Mesenchymal stem cell (in vitro differentiated cells and primary cell): Measurements from ENCODE around the gene MROH2A.

Source experiments
- DNase-seq: peaks from one replicate; pipeline ENCODE4 v3.0.0-alpha.2; 2013
- H2AFZ ChIP-seq: one replicate; pipeline ENCODE4 v1.6.1; 2013; ENCODE audit warnings: low read depth, mild to moderate bottlenecking, control low read depth, inconsistent platforms, low read length, moderate library complexity
- H2AK5ac ChIP-seq: 2 replicates; pipeline ENCODE4 v1.6.1; 2013; ENCODE audit warnings: low read length, moderate library complexity, mild to moderate bottlenecking, inconsistent platforms; ENCODE audit not compliant: severe bottlenecking
- H2BK120ac ChIP-seq: one replicate; pipeline ENCODE4 v1.6.1; 2013; ENCODE audit warnings: low read depth, mild to moderate bottlenecking, inconsistent platforms, low read length, moderate library complexity
- H2BK12ac ChIP-seq, 2 experiments: one replicate each; pipeline ENCODE4 v1.6.1; 2013; ENCODE audit warnings: inconsistent platforms in 2 of 2, low read length in 2 of 2, mild to moderate bottlenecking in 2 of 2, moderate library complexity in 2 of 2, control low read depth in 1 of 2
- H2BK15ac ChIP-seq: one replicate; pipeline ENCODE4 v1.6.1; 2013; ENCODE audit warnings: mild to moderate bottlenecking, low read depth, inconsistent platforms; ENCODE audit not compliant: poor library complexity, severe bottlenecking
- H2BK5ac ChIP-seq: 2 replicates; pipeline ENCODE4 v1.6.1; 2013; ENCODE audit warnings: low read depth, mild to moderate bottlenecking, low read length, control low read depth, inconsistent platforms; ENCODE audit not compliant: poor library complexity, severe bottlenecking
- H3K14ac ChIP-seq, 2 experiments: one replicate each; pipeline ENCODE4 v1.6.1; 2013; ENCODE audit warnings: inconsistent platforms in 2 of 2, low read length in 2 of 2, control low read depth in 1 of 2, mild to moderate bottlenecking in 1 of 2, moderate library complexity in 1 of 2
- H3K18ac ChIP-seq, 2 experiments: one replicate each; pipeline ENCODE4 v1.6.1; 2013; ENCODE audit warnings: inconsistent platforms in 2 of 2, low read length in 2 of 2, control low read depth in 1 of 2, low read depth in 1 of 2, mild to moderate bottlenecking in 1 of 2
- H3K23ac ChIP-seq, 2 experiments: one replicate each; pipeline ENCODE4 v1.6.1; 2013; ENCODE audit warnings: inconsistent platforms in 2 of 2, low read length in 2 of 2, mild to moderate bottlenecking in 2 of 2, moderate library complexity in 2 of 2, control low read depth in 1 of 2
- H3K27ac ChIP-seq: 2 replicates; pipeline ENCODE4 v1.5.1; 2013; ENCODE audit warnings: mild to moderate bottlenecking, moderate library complexity, low read length, control low read depth, inconsistent platforms; ENCODE audit not compliant: poor library complexity, severe bottlenecking
- H3K27me3 ChIP-seq, 2 experiments: 2 replicates each; pipeline versions ENCODE4 v1.6.1 to v1.7.0; 2013; ENCODE audit warnings: low read length in 2 of 2, mild to moderate bottlenecking in 2 of 2, moderate library complexity in 2 of 2, control low read depth in 1 of 2, inconsistent platforms in 1 of 2; ENCODE audit not compliant: control insufficient read depth in 1 of 2, insufficient read depth in 1 of 2
- H3K36me3 ChIP-seq, 2 experiments: 2 replicates each; pipeline versions ENCODE4 v1.6.1 to v1.7.0; 2013; ENCODE audit warnings: low read length in 2 of 2, control low read depth in 1 of 2, inconsistent platforms in 1 of 2, low read depth in 1 of 2, mild to moderate bottlenecking in 1 of 2; ENCODE audit not compliant: insufficient read depth in 2 of 2, control insufficient read depth in 1 of 2
- H3K4ac ChIP-seq, 2 experiments: one replicate each; pipeline ENCODE4 v1.6.1; 2013; ENCODE audit warnings: inconsistent platforms in 2 of 2, low read length in 2 of 2, mild to moderate bottlenecking in 2 of 2, moderate library complexity in 2 of 2, control low read depth in 1 of 2, low read depth in 1 of 2
- H3K4me1 ChIP-seq: 2 replicates; pipeline ENCODE4 v1.6.1; 2013; ENCODE audit warnings: low read depth, low read length, control low read depth; ENCODE audit not compliant: control insufficient read depth, insufficient read depth
- H3K4me2 ChIP-seq: 2 replicates; pipeline ENCODE4 v1.6.1; 2013; ENCODE audit warnings: low read length, mild to moderate bottlenecking, inconsistent platforms; ENCODE audit not compliant: poor library complexity, severe bottlenecking
- H3K4me3 ChIP-seq, 2 experiments: 2 replicates each; pipeline versions ENCODE4 v1.5.1 to v1.7.0; 2013; ENCODE audit warnings: low read length in 2 of 2, mild to moderate bottlenecking in 2 of 2, control low read depth in 1 of 2, low read depth in 1 of 2; ENCODE audit not compliant: insufficient read depth in 1 of 2
- H3K79me1 ChIP-seq: replicated peaks from 2 replicates; pipeline ENCODE4 v1.6.1; 2013; ENCODE audit warnings: mild to moderate bottlenecking, control low read depth, low read length, inconsistent platforms; ENCODE audit not compliant: poor library complexity, severe bottlenecking
- H3K9ac ChIP-seq: 2 replicates; pipeline ENCODE4 v1.7.0; 2013; ENCODE audit warnings: mild to moderate bottlenecking, low read length, moderate library complexity
- H3K9me3 ChIP-seq: 2 replicates; pipeline ENCODE4 v1.7.0; 2013; ENCODE audit warnings: mild to moderate bottlenecking, low read length; ENCODE audit not compliant: control insufficient read depth
- H4K8ac ChIP-seq: one replicate; pipeline ENCODE4 v1.6.1; 2013; ENCODE audit warnings: inconsistent platforms, mild to moderate bottlenecking, low read length, moderate library complexity
- H4K91ac ChIP-seq: one replicate; pipeline ENCODE4 v1.6.1; 2013; ENCODE audit warnings: mild to moderate bottlenecking, low read length, inconsistent platforms
- WGBS: methylation state at CpG from one replicate; pipeline ENCODE4 v1.1.7; 2013; ENCODE audit warnings: mixed read lengths; 5-methylcytosine and 5-hydroxymethylcytosine counted together

MROH2A gene

DNA sequence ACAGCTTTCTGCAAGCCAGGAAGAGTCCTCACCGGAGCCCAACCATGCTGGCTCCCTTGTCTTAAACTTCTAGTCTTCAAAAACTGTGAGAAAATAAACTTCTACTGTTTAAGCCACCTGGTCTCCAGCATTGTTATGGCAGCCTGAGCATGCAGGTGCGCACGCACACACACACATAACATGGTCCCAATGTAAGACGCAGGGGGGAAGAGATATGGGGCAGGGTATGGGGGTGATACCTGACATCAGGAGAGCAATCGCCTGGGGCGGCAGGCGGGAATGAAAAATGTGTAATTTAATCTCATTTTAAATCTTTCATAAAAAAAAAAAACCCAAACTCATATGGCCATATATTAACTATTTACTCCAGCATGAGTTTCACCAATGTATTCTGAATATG is 58.2 kb downstream of the MROH2A start:
- H4K8ac ChIP-seq = no peak overlapping the region
- H4K91ac ChIP-seq = no peak overlapping the region
- peaks cover 11% of the 10 kb centered on the region for H3K4me1 ChIP-seq
- no peak overlapping the region for H2BK12ac ChIP-seq
- H3K18ac ChIP-seq = no peak overlapping the region
- H2AK5ac ChIP-seq = no peak overlapping the region
- H3K79me1 ChIP-seq = peaks cover 16% of the 10 kb centered on the region
- no peak overlapping the region for H3K4ac ChIP-seq
- no peak overlapping the region for H3K4me2 ChIP-seq
- peaks cover 2 to 21% of the 10 kb centered on the region in 2 experiments for H3K36me3 ChIP-seq
- H3K9ac ChIP-seq = no peak overlapping the region
- no peak overlapping the region for H2BK5ac ChIP-seq
- H3K4me3 ChIP-seq = no peak overlapping the region
- DNase-seq = no peak
- no peak overlapping the region for H2BK15ac ChIP-seq
- no peak overlapping the region for H3K14ac ChIP-seq
- no peak overlapping the region for H3K23ac ChIP-seq
- 98% methylated on average over 4 of the region's 7 CpGs for WGBS
- no peak overlapping the region for H2AFZ ChIP-seq
- no peaks in the 10 kb centered on the region for H3K9me3 ChIP-seq
- no peak overlapping the region for H3K27ac ChIP-seq
- no peak overlapping the region for H2BK120ac ChIP-seq
- no peaks in the 10 kb centered on the region for H3K27me3 ChIP-seq

- H2AK5ac ChIP-seq = no peak overlapping the region
- no peaks in the 10 kb centered on the region for H3K9me3 ChIP-seq
- no peak overlapping the region for H4K91ac ChIP-seq
- no peaks in the 10 kb centered on the region for H3K27me3 ChIP-seq
- no peak overlapping the region for H3K23ac ChIP-seq
- 94% methylated on average over 5 of the region's 9 CpGs for WGBS
- H3K4me1 ChIP-seq = peaks cover 11% of the 10 kb centered on the region
- H3K27ac ChIP-seq = no peak overlapping the region
- no peak overlapping the region for H3K14ac ChIP-seq
- peaks cover 20% of the 10 kb centered on the region for H3K79me1 ChIP-seq
- H2BK15ac ChIP-seq = no peak overlapping the region
- H2BK120ac ChIP-seq = no peak overlapping the region
- H3K4me3 ChIP-seq = no peak overlapping the region
- H2BK5ac ChIP-seq = no peak overlapping the region
- H4K8ac ChIP-seq = no peak overlapping the region
- H3K4ac ChIP-seq = no peak overlapping the region
- peaks cover 13 to 21% of the 10 kb centered on the region in 2 experiments for H3K36me3 ChIP-seq
- H2BK12ac ChIP-seq = no peak overlapping the region
- no peak overlapping the region for H3K4me2 ChIP-seq
- H3K18ac ChIP-seq = no peak overlapping the region
- H3K9ac ChIP-seq = no peak overlapping the region
- H2AFZ ChIP-seq = no peak overlapping the region
- DNase-seq = no peak
These were observed 59.6 kb downstream of the MROH2A start for GRCh38 chr2:233837694-233838229.

GRCh38 chr2:233838251-233838650 is 60.1 kb downstream of the MROH2A start:
- DNase-seq = no peak

GRCh38 chr2:233838726-233839446 is 60.8 kb downstream of the MROH2A start:
- Histone ChIP-seq H2BK5ac (no peak overlapping the region), H4K8ac (peak overlapping the region; percentile 54), H3K9ac (no peak overlapping the region), H2BK12ac (no peak overlapping the region), H3K18ac (no peak overlapping the region), H3K79me1 (peaks cover 18% of the 10 kb centered on the region), H4K91ac (peak overlapping the region; percentile 65), H3K14ac (no peak overlapping the region), H2BK15ac (no peak overlapping the region), H3K4me2 (no peak overlapping the region), H2AFZ (no peak overlapping the region), H3K9me3 (no peaks in the 10 kb centered on the region), H3K4me3 (no peak overlapping the region), H3K27ac (no peak overlapping the region), H2BK120ac (no peak overlapping the region), H3K23ac (no peak overlapping the region), H3K36me3 (peaks cover 21% of the 10 kb centered on the region in 2 experiments), H2AK5ac (no peak overlapping the region), H3K4me1 (peaks cover 8% of the 10 kb centered on the region), H3K27me3 (no peaks in the 10 kb centered on the region), H3K4ac (no peak overlapping the region)
- DNase-seq = no peak
- 95% methylated on average over 12 of the region's 12 CpGs for WGBS

More at GRCh38 chr2:233838251-233838650, 60.1 kb downstream of the MROH2A start:
- H3K4me2 ChIP-seq = no peak overlapping the region
- H2AFZ ChIP-seq = no peak overlapping the region
- no peak overlapping the region for H2BK15ac ChIP-seq
- H3K4ac ChIP-seq = no peak overlapping the region
- H2AK5ac ChIP-seq = no peak overlapping the region
- H3K18ac ChIP-seq = no peak overlapping the region
- H3K36me3 ChIP-seq = peaks cover 15 to 21% of the 10 kb centered on the region in 2 experiments
- H3K27ac ChIP-seq = no peak overlapping the region
- peaks cover 8% of the 10 kb centered on the region for H3K4me1 ChIP-seq
- peak overlapping the region; percentile 55 for H4K8ac ChIP-seq
- no peak overlapping the region for H2BK120ac ChIP-seq
- no peaks in the 10 kb centered on the region for H3K9me3 ChIP-seq
- H3K9ac ChIP-seq = no peak overlapping the region
- H3K4me3 ChIP-seq = no peak overlapping the region
- no peak overlapping the region for H3K14ac ChIP-seq
- no peak overlapping the region for H2BK12ac ChIP-seq
- H3K79me1 ChIP-seq = peaks cover 20% of the 10 kb centered on the region
- H2BK5ac ChIP-seq = no peak overlapping the region
- 93% methylated on average over 7 of the region's 7 CpGs for WGBS
- no peak overlapping the region for H4K91ac ChIP-seq
- no peaks in the 10 kb centered on the region for H3K27me3 ChIP-seq
- H3K23ac ChIP-seq = no peak overlapping the region
